HG02678 (cell line): ENCODE results near the gene LRRC8D.
"Not testable (repeated sequence)": the region's sequence is repeated elsewhere in the genome, so short reads cannot be mapped to it uniquely, and the experiment has no call there.

Experiments
- ATAC-seq: cut with Tn5 transposase; IDR thresholded peaks from one replicate; pipeline ENCODE4 v1.9.1; 2021; ENCODE audit warnings: mild to moderate bottlenecking, moderate library complexity; ENCODE audit not compliant: unreplicated experiment

Gene LRRC8D

DNA sequence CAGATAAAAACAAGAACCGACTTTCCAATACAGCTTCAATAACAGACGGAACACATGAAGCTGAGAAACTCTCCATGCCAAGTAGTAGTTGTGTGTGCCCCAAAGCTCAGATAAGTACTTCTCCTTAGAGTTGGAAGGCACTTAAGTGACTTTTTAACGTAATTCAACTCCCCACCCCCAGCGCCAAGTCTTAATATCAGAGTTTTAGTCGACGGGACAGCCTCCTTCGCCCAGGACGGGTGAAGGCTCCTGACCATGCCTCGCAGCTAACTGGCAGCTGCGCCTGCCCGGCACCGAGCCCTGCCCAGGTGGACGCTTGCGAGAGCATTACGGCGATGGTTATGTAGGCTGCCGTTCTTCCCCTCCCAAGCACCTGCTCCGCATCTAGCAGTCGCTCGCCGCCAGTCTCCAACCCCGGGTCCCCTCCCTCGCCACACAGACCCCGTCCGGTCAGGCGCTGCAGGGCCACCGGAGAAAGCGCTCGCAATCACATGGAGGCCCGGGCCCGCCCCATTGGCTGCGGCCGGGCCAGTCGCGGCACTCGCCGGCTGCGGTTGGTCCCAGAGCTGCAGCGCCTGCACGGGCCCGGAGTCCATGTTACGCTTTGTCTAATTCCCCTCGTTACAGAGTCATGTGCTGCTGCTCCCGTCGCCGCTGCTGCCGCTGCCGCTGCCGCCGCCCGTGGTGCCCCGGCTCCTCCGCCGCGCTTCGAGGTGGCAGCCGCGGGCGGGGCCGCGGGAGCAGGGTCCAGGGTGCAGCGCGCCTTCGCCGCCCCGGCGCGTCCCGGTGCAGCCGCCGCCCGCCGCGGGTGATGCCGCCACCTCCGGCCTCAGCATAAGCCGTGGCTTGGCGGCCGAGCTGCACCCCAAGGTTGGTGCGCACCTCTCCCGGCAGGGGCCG lies at the start of gene LRRC8D:
Gene LRRC8D, plus strand, starts transcription at position 611 of the 900 bp plus-strand sequence. CDS start 112,037 bp downstream, outside the sequence.
- peak; percentile 74 for ATAC-seq

DNA sequence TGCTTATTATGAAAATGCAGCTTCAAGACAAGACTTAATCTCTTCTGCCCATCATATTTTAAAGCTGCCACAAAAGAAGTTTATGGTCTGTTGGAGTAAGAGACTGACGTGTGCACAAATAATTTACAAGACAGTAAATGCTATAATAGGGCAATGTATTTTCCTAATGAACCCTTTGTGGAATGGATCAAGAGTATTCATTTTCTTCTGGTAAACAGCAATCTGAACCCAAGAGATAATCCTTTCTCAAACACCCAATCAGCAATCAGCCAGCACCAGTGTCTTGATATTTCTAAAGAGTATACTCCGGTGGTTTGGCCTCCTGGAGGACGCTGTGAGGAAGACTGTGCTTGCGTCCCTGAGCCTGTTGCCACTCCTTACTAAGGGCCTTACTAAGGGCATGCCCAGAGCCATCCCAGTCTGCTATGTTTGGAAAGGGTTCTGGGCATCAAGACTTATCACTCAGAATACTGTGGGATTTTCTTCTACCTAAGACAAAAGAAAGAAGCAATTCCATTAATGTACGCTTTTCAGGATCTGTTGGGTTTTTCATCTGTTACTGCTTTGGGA lies 48.8 kb upstream of the LRRC8D start:
- ATAC-seq, result no peak

DNA sequence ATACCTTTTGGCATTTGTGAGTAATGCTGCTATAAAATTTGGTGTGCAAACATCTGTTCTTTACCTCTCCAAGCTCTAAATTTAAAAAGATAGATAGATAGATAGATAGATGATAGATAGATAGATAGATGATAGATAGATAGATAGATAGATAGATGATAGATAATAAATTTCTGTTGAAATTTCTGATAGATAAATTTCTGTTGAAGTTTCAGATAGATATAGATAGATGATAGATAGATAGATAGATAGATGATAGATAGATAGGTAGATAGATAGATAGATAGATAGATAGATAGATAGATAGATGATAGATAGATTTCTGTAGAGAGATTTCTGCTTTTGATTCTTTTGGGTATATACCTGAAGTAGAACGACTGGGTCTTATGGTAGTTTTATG lies 44.7 kb upstream of the LRRC8D start:
- not testable (repeated sequence) for ATAC-seq

DNA sequence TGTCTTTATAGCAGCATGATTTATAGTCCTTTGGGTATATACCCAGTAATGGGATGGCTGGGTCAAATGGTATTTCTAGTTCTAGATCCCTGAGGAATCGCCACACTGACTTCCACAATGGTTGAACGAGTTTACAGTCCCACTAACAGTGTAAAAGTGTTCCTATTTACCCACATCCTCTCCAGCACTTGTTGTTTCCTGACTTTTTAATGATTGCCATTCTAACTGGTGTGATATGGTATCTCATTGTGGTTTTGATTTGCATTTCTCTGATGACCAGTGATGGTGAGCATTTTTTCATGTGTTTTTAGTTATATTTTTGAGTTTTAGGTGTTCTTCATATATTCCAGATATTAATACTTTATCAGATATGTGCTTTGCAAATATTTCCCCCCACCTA lies 43.6 kb upstream of the LRRC8D start:
- not testable (repeated sequence) for ATAC-seq

DNA sequence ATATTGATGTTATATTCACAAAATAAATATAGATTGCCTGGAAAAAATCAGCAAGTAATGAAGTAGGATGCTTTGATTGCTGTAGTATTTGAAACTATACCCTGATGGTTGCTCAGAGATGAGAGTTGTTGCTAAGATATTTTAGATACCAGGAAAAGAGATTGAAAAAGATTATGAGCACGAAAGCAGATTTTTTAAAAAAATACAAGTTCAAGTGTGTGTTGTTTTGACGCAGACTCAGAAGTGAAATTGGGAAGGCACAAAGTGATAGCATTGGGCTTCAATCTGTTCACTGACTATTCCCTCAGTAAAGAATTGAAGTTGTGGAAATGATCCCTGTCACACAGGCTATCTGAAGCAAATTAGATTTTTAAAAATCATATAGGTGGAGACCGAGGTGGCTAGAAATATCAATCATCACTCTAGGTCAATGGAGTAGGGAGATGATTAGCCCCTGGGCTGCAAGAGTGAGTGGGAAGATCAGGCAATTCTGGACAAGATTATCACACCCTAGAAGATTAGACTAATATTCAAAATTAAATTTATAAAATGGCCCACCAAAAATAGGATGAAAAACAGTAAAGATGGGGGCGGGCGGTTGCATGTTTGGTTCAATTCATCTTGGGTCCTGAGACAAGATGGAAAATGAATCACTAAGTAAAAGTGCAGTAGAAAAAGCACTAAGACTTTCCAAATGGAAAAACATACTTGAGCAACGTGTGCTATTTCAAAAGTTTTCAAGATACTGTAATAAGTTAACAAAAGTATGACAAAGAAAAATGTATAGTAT lies 41.5 kb upstream of the LRRC8D start:
- no peak for ATAC-seq

DNA sequence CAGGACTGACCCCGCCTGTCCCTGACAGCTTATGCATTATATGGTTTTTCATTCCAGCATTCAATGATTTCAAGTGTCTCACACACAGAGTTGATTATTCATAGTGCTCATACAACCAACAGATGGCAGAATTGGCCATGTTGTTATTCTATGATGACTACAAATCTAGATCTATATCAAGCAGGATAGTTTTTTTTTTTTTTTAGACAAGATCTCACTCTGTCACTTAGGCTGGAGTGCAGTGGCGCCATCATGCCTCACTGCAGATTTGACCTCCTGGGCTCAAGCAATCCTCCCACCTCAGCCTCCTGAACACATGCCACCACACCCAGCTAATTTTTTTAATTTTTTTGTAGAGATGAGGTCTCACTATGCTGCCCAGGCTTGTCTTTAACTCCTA lies 40.1 kb upstream of the LRRC8D start:
- ATAC-seq, result no peak

DNA sequence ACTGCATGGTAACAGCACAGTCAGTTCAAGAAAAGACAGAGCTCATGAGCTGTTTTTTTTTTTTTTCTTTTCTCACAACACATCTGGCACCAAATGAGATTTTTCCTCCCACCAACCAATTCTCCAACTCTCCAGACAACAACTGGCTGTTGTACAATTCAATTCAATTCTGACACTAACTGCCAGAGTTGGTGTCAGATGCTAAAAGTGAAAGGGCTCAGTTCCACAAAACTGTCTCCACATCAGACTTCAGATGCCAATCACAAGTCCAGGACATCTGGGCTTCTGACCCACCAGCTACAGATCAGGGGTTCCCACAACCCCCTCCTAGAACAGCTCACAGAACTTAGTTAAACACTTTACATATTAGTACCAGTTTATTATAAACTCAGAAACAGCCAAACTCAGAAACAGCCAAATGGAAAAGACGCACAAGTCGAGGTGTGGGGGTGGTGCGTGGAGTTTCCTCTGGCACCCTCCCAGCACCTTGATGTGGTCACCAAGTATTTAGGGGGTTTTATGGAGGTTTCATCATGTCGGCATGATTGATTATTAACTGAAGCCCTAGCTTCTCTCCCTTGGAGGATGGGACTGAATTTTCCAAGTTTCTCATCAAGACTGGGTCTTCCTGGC lies 39.2 kb upstream of the LRRC8D start:
- ATAC-seq, result peak; percentile 90

DNA sequence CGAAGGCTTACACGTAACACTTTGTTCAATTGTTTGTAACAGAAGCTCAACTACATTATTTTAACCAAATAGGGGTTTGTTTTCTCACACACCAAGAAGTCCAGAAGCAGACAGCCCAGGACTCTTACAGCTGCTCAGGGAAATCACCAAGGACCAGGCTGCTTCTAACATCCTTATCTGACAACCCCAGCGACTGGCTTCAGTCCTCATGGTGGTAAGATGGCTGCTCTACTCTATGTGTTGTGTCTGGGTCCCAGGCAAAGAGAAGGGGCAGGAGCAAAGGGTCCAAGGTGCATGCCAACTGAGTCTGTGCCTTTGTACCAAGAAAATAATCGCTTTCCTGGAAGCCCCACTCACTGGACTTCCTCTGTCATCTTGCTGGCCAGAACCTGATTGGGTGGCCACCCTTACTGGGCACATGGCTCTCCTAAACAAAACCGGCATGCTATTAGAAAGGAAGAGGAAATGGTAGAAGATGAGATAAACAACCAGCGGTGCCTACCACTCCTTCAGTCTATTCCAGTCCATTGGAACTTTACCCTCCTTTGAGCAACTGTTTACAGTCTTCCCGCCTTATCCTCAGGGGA lies 34.1 kb upstream of the LRRC8D start:
- no peak for ATAC-seq

DNA sequence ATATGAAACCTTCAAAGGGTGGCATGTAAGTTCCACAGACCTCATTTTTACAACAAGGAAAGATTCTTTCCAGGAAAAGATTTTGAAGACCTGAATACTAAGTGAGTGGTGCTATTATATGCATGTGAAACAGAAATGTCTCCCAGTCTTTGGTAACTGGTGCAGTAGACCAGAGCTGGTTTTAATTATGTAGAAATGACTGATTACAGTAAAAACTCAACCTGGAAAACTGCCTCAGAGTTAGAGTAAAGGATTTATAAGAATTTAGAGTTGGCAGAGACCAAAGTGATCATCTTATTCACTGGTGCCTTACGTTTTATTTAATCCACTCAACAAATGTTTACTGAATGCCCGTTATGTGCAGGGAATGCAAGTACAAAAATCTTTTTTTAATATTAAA lies 30.2 kb upstream of the LRRC8D start:
- ATAC-seq, result no peak

DNA sequence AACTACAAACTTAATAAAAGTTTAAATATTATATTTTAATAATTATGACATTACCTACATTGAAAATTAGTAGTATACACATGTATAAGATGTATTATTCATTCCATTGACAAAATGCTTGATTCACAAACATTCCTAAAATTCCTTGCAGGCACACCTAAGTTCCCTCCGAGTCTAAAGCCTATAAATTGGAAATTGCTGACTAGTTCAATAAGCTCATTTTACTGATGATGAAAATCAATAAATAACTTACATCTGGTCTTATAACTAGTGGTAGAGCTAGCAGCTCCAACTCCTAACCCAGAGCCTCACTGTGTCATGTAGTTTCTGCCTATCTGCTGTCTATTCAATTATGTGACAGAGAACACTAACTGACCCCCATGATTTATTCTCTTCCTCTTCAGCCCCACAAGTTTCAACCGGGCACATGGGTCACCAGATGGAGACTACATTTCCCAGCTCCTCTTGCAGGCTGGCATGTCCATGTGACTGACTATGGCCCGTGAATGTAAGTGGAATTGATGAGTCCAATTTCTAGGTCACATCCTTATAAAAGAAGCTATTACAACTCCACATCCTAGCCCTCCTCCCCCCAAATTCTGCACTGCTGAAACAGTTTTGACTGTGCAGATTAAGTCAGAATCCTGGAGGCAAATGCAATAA lies 29.6 kb upstream of the LRRC8D start:
- ATAC-seq, result no peak

DNA sequence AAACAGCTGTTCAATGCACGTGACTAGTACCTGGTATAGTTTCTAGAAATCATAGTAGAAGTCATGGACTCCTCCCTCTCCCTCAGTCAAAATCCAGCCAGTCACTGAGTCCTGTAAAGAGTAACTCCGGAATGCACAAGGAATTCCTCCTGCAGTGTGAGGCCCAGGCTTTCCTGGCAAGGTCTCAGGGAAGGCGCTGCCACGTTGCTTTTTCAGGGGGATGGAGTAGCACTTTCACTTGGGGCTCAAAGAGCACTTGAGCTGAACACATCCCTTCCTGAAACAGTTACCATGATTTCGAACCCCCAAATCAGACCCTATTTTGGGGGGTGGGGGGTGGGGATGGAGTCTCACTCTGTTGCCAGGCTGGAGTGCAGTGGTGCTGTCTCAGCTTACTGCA lies 26.4 kb upstream of the LRRC8D start:
- no peak for ATAC-seq

DNA sequence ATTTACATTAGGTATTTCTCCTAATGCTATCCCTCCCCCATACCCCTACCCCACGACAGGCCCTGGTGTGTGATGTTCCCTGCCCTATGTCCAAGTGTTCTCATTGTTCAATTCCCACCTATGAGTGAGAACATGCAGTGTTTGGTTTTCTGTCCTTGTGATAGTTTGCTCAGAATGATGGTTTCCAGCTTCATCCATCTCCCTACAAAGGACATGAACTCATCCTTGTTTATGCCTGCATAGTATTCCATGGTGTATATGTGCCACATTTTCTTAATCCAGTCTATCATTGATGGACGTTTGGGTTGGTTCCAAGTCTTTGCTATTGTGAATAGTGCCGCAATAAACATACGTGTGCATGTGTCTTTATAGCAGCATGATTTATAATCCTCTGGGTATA lies 25.3 kb upstream of the LRRC8D start:
- not testable (repeated sequence) for ATAC-seq

DNA sequence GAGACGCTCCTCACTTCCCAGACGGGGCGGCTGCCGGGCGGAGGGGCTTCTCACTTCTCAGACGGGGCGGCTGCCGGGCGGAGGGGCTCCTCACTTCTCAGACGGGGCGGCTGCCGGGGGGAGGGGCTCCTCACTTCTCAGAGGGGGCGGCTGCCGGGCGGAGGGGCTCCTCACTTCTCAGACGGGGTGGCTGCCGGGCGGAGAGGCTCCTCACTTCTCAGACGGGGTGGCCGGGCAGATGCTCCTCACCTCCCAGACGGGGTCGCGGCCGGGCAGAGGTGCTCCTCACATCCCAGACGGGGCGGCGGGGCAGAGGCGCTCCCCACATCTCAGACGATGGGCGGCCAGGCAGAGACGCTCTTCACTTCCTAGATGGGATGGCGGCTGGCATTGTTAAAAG lies 23.0 kb upstream of the LRRC8D start:
- not testable (repeated sequence) for ATAC-seq

DNA sequence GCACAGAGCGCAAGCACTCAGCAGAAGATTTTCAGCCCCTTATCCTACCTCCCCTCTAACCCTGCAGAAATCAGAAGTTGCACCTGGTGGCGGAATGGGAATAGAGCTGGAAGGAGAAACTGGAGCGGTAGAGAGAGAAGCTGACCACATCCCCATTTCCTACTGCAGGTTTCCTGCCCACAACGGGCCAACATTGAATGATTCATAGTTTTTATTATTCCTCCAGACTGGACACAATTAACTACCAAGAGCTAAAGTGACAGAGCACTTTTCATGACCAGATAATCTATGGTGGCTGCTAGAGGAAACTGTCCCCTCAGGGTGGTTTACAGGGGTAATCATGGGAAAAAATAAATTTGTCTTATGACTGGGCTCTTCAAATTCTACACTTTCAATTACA lies 21.3 kb upstream of the LRRC8D start:
- ATAC-seq, result peak; percentile 47

DNA sequence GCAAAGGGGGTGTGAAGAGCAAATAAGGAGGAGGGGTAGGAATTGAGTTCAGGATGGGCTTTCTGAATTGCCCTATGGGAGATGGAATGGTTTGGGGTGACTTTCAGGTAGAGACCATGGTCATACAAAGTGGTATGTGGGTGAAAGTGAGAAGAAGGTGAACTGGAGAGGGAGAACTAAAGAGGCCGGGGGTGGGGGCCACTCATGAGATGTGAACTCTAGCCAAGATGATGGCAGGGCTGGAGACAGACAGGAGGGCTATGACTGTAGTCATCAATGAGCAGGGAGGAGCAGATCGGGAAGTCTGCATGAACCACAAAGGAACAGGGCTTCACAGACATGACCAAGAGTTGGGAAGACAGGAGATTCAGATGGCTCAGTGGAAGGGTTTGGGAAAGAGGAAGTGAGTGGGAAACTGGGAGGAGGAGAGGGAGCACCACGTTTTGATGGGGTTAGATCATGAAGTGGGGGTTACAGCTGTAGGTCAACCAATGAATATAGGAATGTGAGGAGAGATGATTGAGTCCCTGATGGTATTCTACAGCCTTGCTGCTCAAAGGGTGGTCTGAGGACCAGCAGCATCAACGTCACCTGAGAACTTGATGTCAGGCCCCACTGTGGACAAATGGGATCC lies 20.7 kb upstream of the LRRC8D start:
- ATAC-seq, result peak; percentile 39

DNA sequence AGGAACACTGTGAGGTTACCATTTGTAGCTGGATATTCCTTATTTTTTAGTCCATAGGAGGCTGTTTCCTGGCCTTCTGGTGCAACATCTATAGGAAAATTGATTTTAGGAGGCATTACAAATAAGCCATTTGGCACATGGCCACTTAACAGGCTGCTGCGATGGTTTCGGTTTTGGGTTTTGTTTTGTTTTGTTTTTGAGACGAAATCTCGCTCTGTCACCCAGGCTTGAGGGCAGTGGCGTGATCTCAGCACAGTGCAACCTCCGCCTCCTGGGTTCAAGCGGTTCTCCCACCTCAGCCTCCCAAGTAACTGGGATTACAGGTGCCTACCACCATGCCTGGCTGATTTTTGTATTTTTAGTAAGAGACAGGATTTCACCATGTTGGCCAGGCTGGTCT lies 20.1 kb upstream of the LRRC8D start:
- ATAC-seq, result no peak

DNA sequence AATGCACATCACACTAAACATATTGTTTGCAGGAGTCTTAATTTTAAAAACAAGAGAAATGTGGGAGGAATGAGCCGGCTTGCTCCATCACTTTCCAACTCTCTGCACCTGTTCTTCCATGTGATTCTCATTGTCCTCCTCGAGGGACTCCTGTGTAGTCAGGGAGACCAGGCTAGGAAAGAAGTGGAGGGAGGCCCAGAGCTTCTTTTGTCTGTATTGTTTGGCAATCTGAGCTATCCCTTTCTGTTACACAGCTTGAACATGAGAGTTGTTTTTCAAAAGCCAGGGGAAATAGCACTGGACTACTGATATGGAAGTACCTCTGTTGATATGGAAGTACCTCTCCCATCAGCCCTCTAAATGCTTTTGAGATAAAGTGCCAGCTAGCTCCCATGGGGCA lies 18.8 kb upstream of the LRRC8D start:
- ATAC-seq, result no peak

DNA sequence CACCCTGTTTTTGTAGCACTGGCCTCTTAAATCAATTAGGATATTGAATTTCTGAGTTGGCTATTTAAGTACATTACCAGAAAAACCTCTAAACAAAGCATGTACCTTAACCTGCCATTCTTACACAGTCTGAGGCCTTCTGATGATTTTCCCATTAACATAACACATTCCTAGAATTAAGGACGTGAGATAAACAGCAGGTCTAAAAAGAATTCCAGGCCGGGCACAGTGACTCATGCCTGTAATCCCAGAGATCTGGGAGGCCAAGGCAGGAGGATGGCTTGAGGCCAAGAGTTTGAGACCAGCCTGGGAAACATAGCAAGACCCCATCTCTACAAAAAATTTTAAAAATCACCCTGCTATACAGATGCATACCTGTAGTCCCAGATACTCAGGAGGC lies 18.0 kb upstream of the LRRC8D start:
- ATAC-seq, result no peak

DNA sequence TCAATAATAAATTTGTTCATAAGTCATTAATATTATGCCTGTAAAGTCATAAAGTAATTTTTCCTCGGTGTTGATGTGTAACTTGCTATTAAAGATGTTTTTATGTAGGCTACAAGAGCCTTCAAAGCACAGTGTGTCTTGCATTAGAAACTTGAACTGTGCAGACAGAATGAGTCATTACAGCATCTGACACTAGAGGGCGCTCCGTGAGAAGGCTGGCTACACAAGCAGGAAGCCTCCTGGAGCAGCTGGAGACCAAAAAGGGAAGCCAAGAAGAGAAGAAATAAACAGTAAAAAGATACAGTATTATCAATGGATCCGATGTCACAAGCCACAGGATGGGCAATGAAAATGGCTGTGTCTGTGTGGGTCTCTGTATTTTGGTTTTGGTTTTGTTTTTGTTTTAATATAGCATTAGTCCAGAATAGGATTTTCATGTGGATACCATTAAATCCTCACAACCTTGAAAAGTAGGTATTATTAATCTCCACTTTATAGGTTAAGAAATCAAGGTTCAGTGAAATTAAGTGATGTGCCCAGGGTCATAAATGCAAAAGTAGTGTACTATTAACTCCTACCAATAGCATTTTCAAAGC lies 16.1 kb upstream of the LRRC8D start:
- peak; percentile 83 for ATAC-seq
